Mesothelial cell of epicardium (in vitro differentiated cells): Measurements from ENCODE around the gene OCEL1. TPM values are rescaled to one million over a fixed set of nuclear protein-coding genes. Genes with fewer than 3 reads are reported as not detected.

Source experiments
- DNase-seq, 2 experiments: peaks; one replicate each; pipeline ENCODE4 v3.0.0; 2021; ENCODE audit warnings: low spot score in 2 of 2; ENCODE audit not compliant: unreplicated experiment in 2 of 2
- H3K27ac Mint-ChIP-seq: 2 replicates; pipeline ENCODE4 v1.8.0; 2021; ENCODE audit warnings: mixed read lengths
- H3K27me3 Mint-ChIP-seq: 2 replicates; pipeline ENCODE4 v1.8.0; 2021; ENCODE audit warnings: low read depth, mixed read lengths
- H3K36me3 Mint-ChIP-seq: 2 replicates; pipeline ENCODE4 v1.8.0; 2021; ENCODE audit warnings: mixed read lengths
- H3K4me1 Mint-ChIP-seq: 2 replicates; pipeline ENCODE4 v1.8.0; 2021; ENCODE audit warnings: mixed read lengths
- H3K4me3 Mint-ChIP-seq: 2 replicates; pipeline ENCODE4 v1.8.0; 2021; ENCODE audit warnings: mild to moderate bottlenecking, moderate library complexity, mixed read lengths
- H3K9me3 Mint-ChIP-seq: 2 replicates; pipeline ENCODE4 v1.8.0; 2021; ENCODE audit warnings: mixed read lengths
- total RNA-seq: library from RNA; stranded (reverse); gene quantifications from 3 replicates; pipeline ENCODE4 v1.2.1, GENCODE V29; 2021
- TF ChIP-seq, protein P1 (sequence below): fragments of 200-600 bp; sonication (generic); IDR thresholded peaks from one replicate; pipeline ENCODE4 v1.5.0; 2021; ENCODE audit warnings: antibody characterized with exemption; ENCODE audit not compliant: unreplicated experiment

The OCEL1 gene
- total RNA-seq, 1 donor from 2014 or later, result 19.2 TPM

DNA sequence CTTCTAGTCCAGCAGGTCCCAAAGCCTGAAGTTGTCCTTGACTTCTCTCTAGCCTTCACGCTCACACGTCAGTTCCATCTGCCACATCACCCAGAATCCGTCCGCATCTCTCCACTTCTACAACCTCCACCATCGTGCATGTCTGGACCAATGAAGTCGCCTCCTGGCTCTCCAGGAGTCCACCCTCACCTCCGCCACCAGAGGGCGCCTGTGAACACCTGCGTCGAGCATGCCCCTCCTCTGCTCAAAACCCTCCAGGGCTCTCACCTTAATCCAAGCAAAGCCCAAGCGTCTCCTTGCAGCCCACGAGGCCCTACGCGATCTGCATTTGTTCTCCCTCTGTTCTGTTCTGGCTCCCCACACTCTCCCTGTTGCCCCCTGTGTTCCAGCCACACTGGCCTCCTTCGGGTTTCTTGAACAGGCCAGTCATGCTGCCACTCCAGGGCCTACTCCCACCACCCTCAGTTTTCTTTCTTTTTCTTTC is 34.9 kb downstream of the OCEL1 start:
- peak; percentile 80 to 92 for DNase-seq
- Mint-ChIP-seq H3K36me3 (no peaks in the 10 kb centered on the region), H3K4me3 (no peak overlapping the region), H3K4me1 (no peaks in the 10 kb centered on the region), H3K9me3 (no peaks in the 10 kb centered on the region), H3K27ac (peak overlapping the region; percentile 58), H3K27me3 (peaks cover 2% of the 10 kb centered on the region)
- TF ChIP-seq, protein P1, sequence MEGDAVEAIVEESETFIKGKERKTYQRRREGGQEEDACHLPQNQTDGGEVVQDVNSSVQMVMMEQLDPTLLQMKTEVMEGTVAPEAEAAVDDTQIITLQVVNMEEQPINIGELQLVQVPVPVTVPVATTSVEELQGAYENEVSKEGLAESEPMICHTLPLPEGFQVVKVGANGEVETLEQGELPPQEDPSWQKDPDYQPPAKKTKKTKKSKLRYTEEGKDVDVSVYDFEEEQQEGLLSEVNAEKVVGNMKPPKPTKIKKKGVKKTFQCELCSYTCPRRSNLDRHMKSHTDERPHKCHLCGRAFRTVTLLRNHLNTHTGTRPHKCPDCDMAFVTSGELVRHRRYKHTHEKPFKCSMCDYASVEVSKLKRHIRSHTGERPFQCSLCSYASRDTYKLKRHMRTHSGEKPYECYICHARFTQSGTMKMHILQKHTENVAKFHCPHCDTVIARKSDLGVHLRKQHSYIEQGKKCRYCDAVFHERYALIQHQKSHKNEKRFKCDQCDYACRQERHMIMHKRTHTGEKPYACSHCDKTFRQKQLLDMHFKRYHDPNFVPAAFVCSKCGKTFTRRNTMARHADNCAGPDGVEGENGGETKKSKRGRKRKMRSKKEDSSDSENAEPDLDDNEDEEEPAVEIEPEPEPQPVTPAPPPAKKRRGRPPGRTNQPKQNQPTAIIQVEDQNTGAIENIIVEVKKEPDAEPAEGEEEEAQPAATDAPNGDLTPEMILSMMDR, result peak; percentile 90

DNA sequence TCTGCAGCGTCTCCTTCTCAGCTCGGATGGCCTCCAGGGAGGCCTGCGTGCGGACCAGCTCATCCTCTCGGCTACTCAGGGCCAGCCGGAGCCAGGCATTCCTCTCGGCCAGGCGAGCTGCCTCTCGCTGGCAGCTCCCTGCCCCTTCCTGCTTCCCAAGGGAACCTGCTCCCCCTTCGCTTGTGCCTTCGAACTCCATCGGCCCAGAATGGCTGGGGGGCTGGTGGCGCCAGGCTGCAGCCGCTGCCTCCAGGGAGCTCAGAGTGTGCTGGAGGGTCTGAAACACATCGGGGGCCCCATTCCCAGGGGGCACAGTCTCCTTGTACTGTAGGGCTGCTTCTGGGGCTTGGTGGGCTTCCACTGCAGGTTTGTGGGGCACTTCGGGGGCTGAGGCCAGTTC is 36.5 kb downstream of the OCEL1 start:
- H3K36me3 Mint-ChIP-seq, result no peaks in the 10 kb centered on the region
- DNase-seq, result no peak
- peak overlapping the region; percentile 25 for H3K27ac Mint-ChIP-seq
- peaks cover 6% of the 10 kb centered on the region for H3K4me1 Mint-ChIP-seq
- H3K4me3 Mint-ChIP-seq, result no peak overlapping the region
- peaks cover 2% of the 10 kb centered on the region for H3K27me3 Mint-ChIP-seq
- TF ChIP-seq, protein P1, result no peak
- no peaks in the 10 kb centered on the region for H3K9me3 Mint-ChIP-seq

DNA sequence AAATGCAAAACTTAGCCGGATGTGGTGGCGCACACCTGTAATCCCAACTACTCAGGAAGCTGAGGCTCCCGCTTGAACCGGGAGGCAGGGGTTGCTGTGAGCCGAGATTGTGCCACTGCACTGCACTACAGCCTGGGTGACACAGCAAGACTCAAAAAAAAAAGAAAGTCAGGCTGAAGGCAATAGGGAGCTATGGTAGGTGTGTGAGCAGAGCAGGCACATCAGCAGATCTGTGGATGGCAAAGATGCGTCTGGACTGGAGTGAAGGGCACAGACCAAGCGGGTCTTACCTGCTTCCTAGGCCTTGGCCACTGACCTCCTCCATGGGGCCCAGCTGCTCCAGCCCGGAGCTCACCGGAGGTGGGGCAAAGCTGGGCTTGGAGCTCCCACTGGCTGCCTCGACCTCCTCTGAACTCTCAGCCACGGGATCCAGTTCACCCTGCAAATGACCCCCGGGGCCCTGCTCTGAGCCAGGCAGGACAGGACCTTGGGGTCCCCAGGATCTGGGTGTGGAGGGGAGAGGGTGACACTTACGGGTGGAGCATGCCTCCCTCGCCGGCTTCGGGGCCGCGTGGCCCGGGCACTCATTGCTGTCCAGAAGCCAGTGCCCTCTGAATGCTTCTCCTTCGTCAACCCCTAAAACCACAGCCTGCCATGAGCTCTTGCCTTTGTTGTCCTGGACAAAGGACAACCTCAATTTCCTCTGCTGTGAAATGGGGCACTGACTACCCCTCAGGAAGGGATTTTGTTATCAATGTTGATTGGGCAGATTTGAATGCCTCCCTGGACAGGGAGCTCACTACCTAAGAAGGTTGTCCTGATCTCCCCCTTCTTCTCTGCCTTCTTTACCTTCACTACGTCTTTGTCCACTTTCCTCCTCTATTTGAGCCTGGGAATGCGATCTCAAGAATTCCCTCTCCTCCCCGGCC is 38.0 kb downstream of the OCEL1 start:
- Mint-ChIP-seq H3K9me3 (no peaks in the 10 kb centered on the region), H3K4me1 (peaks cover 8% of the 10 kb centered on the region), H3K36me3 (no peaks in the 10 kb centered on the region), H3K27ac (no peak overlapping the region), H3K27me3 (peaks cover 2% of the 10 kb centered on the region), H3K4me3 (no peak overlapping the region)
- TF ChIP-seq, protein P1, result no peak
- no peak for DNase-seq

DNA sequence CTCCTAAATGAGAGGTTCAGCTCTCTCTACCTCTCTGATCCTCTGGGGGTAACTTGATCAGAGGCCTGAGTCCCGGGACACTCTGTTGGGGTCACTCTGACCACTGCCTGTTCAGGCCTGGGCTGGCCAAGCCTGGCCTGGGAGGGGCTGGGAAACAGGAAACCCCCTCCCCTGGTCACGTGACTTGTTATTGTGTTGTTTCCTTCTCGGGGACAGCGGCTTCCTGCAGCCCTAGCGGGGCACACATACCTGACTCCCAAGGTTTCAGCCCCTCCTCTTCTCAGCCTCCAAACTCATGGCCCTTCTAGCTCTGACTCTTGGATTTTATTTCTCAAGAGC is 38.6 kb downstream of the OCEL1 start, which contains the start of gene USHBP1:
Gene USHBP1, minus strand, starts transcription at position 105 of the 339 bp plus-strand sequence. CDS start 446 bp downstream, outside the sequence.
- H3K9me3 Mint-ChIP-seq, result no peaks in the 10 kb centered on the region
- no peak within 1 kb of the TSS for H3K27ac Mint-ChIP-seq
- peaks cover 2% of the 10 kb centered on the region for H3K27me3 Mint-ChIP-seq
- no peak for DNase-seq
- no peak within 1 kb of the TSS for H3K4me3 Mint-ChIP-seq
- no peaks in the 10 kb centered on the region for H3K36me3 Mint-ChIP-seq
- TF ChIP-seq, protein P1, result no peak
- peaks cover 8% of the 10 kb centered on the region for H3K4me1 Mint-ChIP-seq

DNA sequence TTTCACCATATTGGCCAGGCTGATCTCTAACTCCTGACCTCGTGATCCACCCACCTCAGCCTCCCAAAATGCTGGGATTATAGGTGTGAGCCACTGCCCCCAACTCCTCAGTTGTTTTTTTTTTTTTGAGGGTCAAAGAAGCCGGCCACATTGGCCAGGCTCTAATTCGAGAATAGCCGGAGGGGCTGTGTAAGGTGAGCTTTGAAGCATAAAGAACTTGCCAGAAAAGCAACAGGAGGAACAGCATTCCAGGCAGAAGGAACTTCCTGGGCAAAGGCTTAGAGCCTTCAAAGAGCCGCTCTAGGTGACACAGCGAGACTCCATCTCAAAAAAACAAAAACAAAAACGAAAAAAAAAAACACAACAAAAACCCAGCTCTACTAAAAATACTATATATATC is 40.0 kb downstream of the OCEL1 start:
- Mint-ChIP-seq H3K27ac (no peak overlapping the region), H3K9me3 (no peaks in the 10 kb centered on the region), H3K4me3 (no peak overlapping the region), H3K4me1 (peaks cover 8% of the 10 kb centered on the region), H3K36me3 (peaks cover 4% of the 10 kb centered on the region), H3K27me3 (no peaks in the 10 kb centered on the region)
- DNase-seq, result no peak
- TF ChIP-seq, protein P1, result no peak
